Left forelimb (tissue), 1 donor: Measurements from ENCODE around the gene ADGRL3.
"Not testable (repeated sequence)": the region's sequence is repeated elsewhere in the genome, so short reads cannot be mapped to it uniquely, and the experiment has no call there.

Experiments
- DNase-seq: peaks from one replicate; pipeline ENCODE4 v3.0.0-alpha.2; 2018; ENCODE audit warnings: low spot score

ADGRL3 gene

GRCh38 chr4:61350932-61351331, 150.8 kb downstream of the ADGRL3 start:
- no peak for DNase-seq

- DNase-seq, result no peak
Observed at GRCh38 chr4:61356696-61357095, 156.6 kb downstream of the ADGRL3 start.

- DNase-seq, result no peak
Observed at GRCh38 chr4:61359301-61359700, 159.2 kb downstream of the ADGRL3 start.

- not testable (repeated sequence) for DNase-seq
Observed at GRCh38 chr4:61372817-61373216, 172.7 kb downstream of the ADGRL3 start.

GRCh38 chr4:61373901-61374440, 173.8 kb downstream of the ADGRL3 start:
- no peak for DNase-seq

GRCh38 chr4:61374447-61374891, 174.3 kb downstream of the ADGRL3 start:
- no peak for DNase-seq

GRCh38 chr4:61375301-61375700, 175.2 kb downstream of the ADGRL3 start:
- no peak for DNase-seq

- no peak for DNase-seq
Observed at GRCh38 chr4:61376301-61376700, 176.2 kb downstream of the ADGRL3 start.

- no peak for DNase-seq
Observed at GRCh38 chr4:61379406-61379805, 179.3 kb downstream of the ADGRL3 start.

- DNase-seq, result no peak
Observed at GRCh38 chr4:61380865-61381264, 180.7 kb downstream of the ADGRL3 start.

- DNase-seq, result no peak
Observed at GRCh38 chr4:61385256-61385655, 185.1 kb downstream of the ADGRL3 start.

- not testable (repeated sequence) for DNase-seq
Observed at GRCh38 chr4:61387372-61387771, 187.2 kb downstream of the ADGRL3 start.

GRCh38 chr4:61389640-61390039, 189.5 kb downstream of the ADGRL3 start:
- DNase-seq, result no peak

- no peak for DNase-seq
Observed at GRCh38 chr4:61395754-61396153, 195.6 kb downstream of the ADGRL3 start.

GRCh38 chr4:61397174-61397573, 197.0 kb downstream of the ADGRL3 start:
- no peak for DNase-seq

- no peak for DNase-seq
Observed at GRCh38 chr4:61400439-61401038, 200.4 kb downstream of the ADGRL3 start.

- DNase-seq, result no peak
Observed at GRCh38 chr4:61401771-61402170, 201.6 kb downstream of the ADGRL3 start.

GRCh38 chr4:61405307-61405706, 205.2 kb downstream of the ADGRL3 start:
- DNase-seq, result no peak

GRCh38 chr4:61406677-61407076, 206.6 kb downstream of the ADGRL3 start:
- no peak for DNase-seq

GRCh38 chr4:61407642-61408618, 207.8 kb downstream of the ADGRL3 start:
- no peak for DNase-seq

- DNase-seq, result no peak
Observed at GRCh38 chr4:61408861-61409260, 208.7 kb downstream of the ADGRL3 start.

GRCh38 chr4:61411241-61411640, 211.1 kb downstream of the ADGRL3 start:
- no peak for DNase-seq

GRCh38 chr4:61425315-61425714, 225.2 kb downstream of the ADGRL3 start:
- no peak for DNase-seq
